GM21526 (cell line): ENCODE measurements around the gene PCBP3.
"Not testable (repeated sequence)": the region's sequence is repeated elsewhere in the genome, so short reads cannot be mapped to it uniquely, and the experiment has no call there.

Experiments
- ATAC-seq: cut with Tn5 transposase; IDR thresholded peaks from one replicate; pipeline ENCODE4 v1.9.1; 2021; ENCODE audit warnings: moderate library complexity; ENCODE audit not compliant: unreplicated experiment, low FRiP score

Gene PCBP3

GRCh38 chr21:45643021-45643980 lies at the start of gene PCBP3:
TSS of gene PCBP3 (plus strand) at chr21:45643725. CDS start at chr21:45850086, 206,361 bp downstream.
- ATAC-seq: peak; percentile 61

- ATAC-seq: no peak
Observed at GRCh38 chr21:45594721-45595489, 48.6 kb upstream of the PCBP3 start.

- no peak for ATAC-seq
Observed at GRCh38 chr21:45595574-45596295, 47.8 kb upstream of the PCBP3 start.

GRCh38 chr21:45596704-45597318 lies 46.7 kb upstream of the PCBP3 start:
- no peak for ATAC-seq

DNA sequence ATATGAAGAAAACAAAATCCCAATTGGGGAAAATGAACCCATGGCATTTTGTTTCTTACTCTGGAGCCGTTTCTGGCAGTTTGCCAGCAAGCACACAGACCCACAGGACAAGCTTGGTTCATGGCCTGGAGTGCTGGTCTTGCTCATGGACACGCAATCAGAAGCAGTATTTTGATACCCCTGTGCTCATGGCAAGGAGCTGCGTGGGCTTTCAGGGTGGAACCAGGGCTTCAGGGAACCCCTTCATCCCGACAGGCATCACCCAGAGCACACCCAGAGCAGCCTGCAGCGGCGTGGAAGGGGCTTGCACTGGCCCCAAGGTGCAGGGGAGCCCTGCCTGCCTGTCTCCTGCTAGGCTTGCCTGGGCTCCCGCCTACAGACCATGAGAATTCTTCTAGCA lies 45.4 kb upstream of the PCBP3 start:
- no peak for ATAC-seq

DNA sequence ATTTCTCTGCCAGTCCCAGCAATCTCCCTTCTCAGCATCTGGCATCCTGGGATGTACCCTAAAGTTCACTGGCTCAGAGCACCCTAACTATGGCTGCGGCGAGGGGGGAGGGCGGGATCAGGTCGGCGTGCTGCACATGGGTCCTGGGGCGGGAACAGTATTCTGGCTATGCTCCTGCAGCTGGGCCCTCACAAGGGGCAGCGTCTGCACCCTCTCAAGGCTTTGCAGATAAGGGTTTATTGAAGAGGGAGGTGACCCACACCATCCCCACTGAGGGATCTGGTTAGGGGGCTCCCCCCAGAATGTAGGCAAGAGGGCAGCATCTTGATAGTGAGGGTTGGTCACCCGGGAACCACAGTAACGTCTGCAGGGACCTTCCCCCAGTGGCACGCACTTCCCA lies 44.9 kb upstream of the PCBP3 start:
- ATAC-seq: no peak

DNA sequence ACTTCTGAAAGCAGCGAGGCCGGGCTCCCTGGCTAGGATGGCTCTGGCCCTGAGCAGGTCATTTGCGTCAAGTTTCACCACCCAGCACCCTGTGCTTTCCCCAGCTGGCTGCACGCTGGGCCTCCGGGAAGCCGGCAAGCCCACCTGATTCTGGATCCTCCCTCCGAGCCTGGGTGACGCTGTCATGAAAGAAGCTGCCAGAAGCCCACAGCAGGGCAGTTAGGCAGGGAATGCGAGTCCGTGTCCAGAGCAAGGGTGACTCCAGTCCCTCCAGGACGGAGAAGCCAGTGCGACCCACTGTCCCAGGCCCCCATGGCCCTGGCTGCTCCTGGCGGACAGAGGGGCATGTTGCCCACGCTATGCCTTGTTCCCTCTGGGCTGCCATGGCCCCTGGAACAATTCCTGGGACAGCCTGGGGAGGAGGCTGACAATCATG lies 44.4 kb upstream of the PCBP3 start:
- ATAC-seq: no peak

GRCh38 chr21:45600248-45600647 lies 43.3 kb upstream of the PCBP3 start:
- no peak for ATAC-seq

DNA sequence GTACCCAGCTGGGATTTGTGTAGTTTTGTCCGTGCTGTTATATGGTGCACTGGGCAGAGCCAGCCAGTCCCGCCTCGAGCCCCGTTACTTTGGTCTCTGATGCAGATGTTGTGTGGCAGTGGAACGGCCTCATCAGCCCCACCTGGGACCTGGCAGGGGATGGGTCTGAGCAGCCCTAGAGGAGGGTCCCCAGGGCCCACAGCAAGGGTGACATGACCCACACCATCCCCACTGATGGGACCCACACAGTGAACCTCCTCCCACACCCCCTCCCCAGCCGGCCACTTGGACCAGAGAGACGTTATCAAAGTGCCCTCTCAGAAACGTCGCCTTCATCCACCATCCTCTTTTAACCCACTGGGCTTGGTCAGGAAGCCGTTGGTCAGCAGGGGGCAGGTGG lies 42.0 kb upstream of the PCBP3 start:
- no peak for ATAC-seq

GRCh38 chr21:45602106-45602505 lies 41.4 kb upstream of the PCBP3 start:
- ATAC-seq: no peak

- ATAC-seq: no peak
Observed at GRCh38 chr21:45603481-45603880, 40.0 kb upstream of the PCBP3 start.

GRCh38 chr21:45604681-45605080 lies 38.8 kb upstream of the PCBP3 start:
- not testable (repeated sequence) for ATAC-seq

GRCh38 chr21:45607021-45607908 lies 36.3 kb upstream of the PCBP3 start:
- no peak for ATAC-seq

DNA sequence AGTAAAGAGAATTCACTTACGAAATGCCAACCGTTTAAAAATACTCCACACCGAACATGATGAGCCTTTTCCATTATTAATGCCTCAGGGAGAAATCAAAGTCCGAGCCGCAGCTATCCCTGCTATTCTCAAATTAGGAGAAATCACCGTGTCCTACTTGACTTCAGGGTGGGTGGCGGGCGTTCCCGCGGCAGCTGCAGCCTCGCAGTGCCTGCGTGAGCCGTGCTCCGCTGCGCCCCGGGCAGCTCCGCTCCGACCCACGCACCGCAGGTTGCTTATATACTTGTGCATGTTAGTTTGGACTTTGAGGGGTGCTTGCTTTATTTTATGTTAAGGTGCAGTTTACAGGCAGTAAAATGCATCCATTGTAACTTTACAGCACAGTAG lies 35.6 kb upstream of the PCBP3 start:
- no peak for ATAC-seq

GRCh38 chr21:45608747-45609470 lies 34.6 kb upstream of the PCBP3 start:
- ATAC-seq: not testable (repeated sequence)

DNA sequence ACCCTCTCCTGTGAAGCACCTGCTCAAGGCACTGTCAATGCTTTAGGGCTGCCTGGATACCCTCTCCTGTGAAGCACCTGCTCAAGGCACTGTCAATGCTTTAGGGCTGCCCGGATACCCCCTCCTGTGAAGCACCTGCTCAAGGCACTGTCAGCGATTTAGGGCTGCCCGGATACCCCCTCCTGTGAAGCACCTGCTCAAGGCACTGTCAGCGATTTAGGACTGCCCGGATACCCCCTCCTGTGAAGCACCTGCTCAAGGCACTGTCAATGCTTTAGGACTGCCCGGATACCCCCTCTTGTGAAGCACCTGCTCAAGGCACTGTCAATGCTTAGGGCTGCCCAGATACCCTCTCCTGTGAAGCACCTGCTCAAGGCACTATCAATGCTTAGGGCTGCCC lies 33.9 kb upstream of the PCBP3 start:
- not testable (repeated sequence) for ATAC-seq

GRCh38 chr21:45611296-45611695 lies 32.2 kb upstream of the PCBP3 start:
- no peak for ATAC-seq

DNA sequence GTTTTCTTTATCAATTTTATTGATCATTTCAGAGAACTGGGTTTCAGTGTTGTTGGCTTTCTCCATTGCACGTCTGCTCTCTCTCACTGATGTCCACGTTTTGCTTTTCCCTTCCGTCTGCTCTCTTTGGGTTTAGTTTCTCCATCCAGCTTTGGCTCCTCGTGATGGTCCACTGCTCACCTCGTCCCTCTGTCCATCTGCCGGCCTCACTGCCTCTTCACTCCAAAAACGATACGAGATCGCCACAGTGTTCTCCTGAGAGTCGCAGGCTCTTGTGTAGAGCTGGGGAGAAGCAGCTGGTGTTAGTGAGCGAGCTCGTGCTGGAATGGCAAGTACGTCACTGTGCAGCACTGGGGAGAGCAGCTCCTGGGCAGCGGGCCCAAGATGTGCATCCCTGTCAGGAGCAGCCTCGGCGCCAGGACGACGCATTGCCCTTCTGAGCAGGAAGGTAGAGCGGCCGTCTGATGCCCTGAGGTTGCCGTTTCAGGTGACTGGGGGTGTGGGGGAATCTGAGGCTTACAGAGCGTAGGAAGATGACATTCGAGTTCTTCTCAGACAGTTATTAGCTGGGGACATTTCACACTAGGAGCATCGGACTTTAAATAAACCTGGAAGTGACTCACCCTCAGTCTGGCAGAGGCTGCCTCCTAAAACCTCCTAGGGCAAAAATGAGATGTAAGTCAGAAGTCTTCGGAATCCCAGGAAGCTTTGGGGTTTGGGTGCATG lies 31.4 kb upstream of the PCBP3 start:
- ATAC-seq: no peak
